ENCODE results near the gene JARID2.

DNA sequence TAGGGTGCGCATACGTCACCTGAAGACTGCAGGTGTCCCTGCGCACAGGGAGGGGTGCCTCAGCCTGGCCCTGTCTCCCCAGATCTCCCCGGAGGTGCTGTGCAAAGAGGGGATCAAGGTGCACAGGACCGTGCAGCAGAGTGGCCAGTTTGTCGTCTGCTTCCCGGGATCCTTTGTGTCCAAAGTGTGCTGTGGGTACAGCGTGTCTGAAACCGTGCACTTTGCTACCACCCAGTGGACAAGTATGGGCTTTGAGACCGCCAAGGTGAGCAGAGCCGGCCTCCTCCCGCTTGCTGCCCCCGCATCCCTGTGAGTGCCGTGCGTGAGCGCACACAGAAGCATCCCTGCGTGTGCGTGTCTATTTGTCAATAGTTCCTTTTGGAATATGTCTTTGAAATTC lies 266.3 kb downstream of the JARID2 start:
- TF ChIP-seq, protein P1, sequence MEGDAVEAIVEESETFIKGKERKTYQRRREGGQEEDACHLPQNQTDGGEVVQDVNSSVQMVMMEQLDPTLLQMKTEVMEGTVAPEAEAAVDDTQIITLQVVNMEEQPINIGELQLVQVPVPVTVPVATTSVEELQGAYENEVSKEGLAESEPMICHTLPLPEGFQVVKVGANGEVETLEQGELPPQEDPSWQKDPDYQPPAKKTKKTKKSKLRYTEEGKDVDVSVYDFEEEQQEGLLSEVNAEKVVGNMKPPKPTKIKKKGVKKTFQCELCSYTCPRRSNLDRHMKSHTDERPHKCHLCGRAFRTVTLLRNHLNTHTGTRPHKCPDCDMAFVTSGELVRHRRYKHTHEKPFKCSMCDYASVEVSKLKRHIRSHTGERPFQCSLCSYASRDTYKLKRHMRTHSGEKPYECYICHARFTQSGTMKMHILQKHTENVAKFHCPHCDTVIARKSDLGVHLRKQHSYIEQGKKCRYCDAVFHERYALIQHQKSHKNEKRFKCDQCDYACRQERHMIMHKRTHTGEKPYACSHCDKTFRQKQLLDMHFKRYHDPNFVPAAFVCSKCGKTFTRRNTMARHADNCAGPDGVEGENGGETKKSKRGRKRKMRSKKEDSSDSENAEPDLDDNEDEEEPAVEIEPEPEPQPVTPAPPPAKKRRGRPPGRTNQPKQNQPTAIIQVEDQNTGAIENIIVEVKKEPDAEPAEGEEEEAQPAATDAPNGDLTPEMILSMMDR (IDR thresholded peaks at IDR 0.05; ENCODE audit: insufficient read depth, low read depth, low read length), result peak; percentile 6
- TF ChIP-seq EZH2 (IDR thresholded peaks at IDR 0.05; ENCODE audit: insufficient read depth, low read length), result no peak
